A673 (cell line): ENCODE results near the gene KCNIP1.

Experiments used
- CTCF ChIP-seq: fragments of 300-800, 200-600 bp; sonication (generic); conservative IDR thresholded peaks from 2 replicates; pipeline ENCODE4 v1.5.1; 2017; ENCODE audit warnings: low read depth, mild to moderate bottlenecking, antibody characterized with exemption, low read length, moderate library complexity, mixed read lengths
- EZH2 ChIP-seq: fragments of 200-600 bp; sonication (generic); IDR thresholded peaks from 2 replicates; pipeline ENCODE4 v1.6.1; 2017; ENCODE audit warnings: borderline replicate concordance, low read depth, mild to moderate bottlenecking, mixed read lengths, antibody characterized with exemption, low read length; ENCODE audit not compliant: poor library complexity, severe bottlenecking

DNA sequence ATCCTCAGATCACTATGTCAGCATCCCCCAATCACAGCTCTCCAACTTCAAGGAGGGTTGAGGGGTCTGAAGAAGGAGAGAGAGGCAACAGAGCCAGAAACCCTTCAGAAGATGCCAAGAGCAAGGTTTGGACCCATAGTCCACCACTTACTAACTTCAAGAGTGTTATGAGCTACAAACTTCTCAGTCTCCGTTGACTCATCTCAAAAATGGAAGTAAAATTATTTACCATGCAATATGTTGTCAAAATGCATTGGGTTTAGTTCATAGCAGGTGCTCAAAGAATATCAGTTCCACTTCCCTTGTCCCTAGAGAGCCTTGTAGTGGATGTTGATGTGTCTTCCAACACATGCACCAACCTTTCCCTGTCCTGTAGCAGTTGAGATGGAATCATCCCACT, 116.0 kb downstream of the KCNIP1 start:
- TF ChIP-seq CTCF (no peak), EZH2 (no peak)
